Stomach (tissue), 9 donors: ENCODE data around the gene MYBL2. TPM values are rescaled to one million over a fixed set of nuclear protein-coding genes. Genes with fewer than 3 reads are reported as not detected.
"Not testable (repeated sequence)": the region's sequence is repeated elsewhere in the genome, so short reads cannot be mapped to it uniquely, and the experiment has no call there.

Experiments
- DNase-seq, 2 donors: peaks; one replicate each; pipeline versions ENCODE4 v3.0.0 to v3.0.0-alpha.2; 2013 to 2019
- H3K27ac ChIP-seq, 5 donors: fragments of 200-600 bp in 4 of 5; sonication (generic) in 4 of 5; one replicate each; pipeline ENCODE4 v1.5.1; 2013 to 2019; ENCODE audit warnings: mild to moderate bottlenecking in 1 of 5, moderate library complexity in 1 of 5
- H3K27me3 ChIP-seq, 3 donors: fragments of 200-600 bp; sonication (generic); one replicate each; pipeline ENCODE4 v1.5.1; 2017 to 2019; ENCODE audit warnings: mixed run types in 1 of 3
- H3K36me3 ChIP-seq, 4 donors: fragments of 200-600 bp; sonication (generic); 1 replicate in 3 of 4; 2 replicates in 1 of 4; pipeline ENCODE4 v1.5.1; 2016 to 2019
- H3K4me1 ChIP-seq, 4 donors: fragments of 200-600 bp; sonication (generic); one replicate each; pipeline ENCODE4 v1.5.1; 2016 to 2019
- H3K4me3 ChIP-seq, 4 donors: fragments of 200-600 bp; sonication (generic) in 3 of 4; one replicate each; pipeline ENCODE4 v1.5.1; 2016 to 2019; ENCODE audit warnings: mild to moderate bottlenecking in 1 of 4
- H3K9me3 ChIP-seq, 4 donors: fragments of 200-600 bp; sonication (generic); one replicate each; pipeline ENCODE4 v1.5.1; 2016 to 2019
- CTCF ChIP-seq, 7 experiments: fragments of 450-650 bp in 4 of 7; fragments of 200-600 bp in 3 of 7; sonication (generic) in 3 of 7; IDR thresholded peaks; one replicate each; pipeline ENCODE4 v1.5.1; 2016 to 2019; ENCODE audit warnings: antibody characterized with exemption in 7 of 7, control low read depth in 2 of 7, mild to moderate bottlenecking in 1 of 7
- EP300 ChIP-seq: sonication (generic); formaldehyde crosslinking; IDR thresholded peaks from one replicate; pipeline ENCODE4 v1.6.1; 2017; ENCODE audit warnings: antibody characterized with exemption
- POLR2A ChIP-seq, 4 donors: fragments of 450-650 bp; IDR thresholded peaks; one replicate each; pipeline ENCODE4 v1.6.1; 2016; ENCODE audit warnings: antibody characterized with exemption in 4 of 4, control low read depth in 2 of 4, mild to moderate bottlenecking in 1 of 4, moderate library complexity in 1 of 4
- POLR2AphosphoS5 ChIP-seq, 3 donors: sonication (generic); formaldehyde crosslinking; IDR thresholded peaks; one replicate each; pipeline ENCODE4 v1.6.1; 2016; ENCODE audit warnings: antibody characterized with exemption in 3 of 3
- WGBS, 5 donors: extraction: QIAGEN DNeasy Blood & Tissue Kit in 3 of 5; methylation state at CpG; one replicate each; pipeline versions ENCODE4 v1.1.5 to v1.1.7; 2013 to 2018; 5-methylcytosine and 5-hydroxymethylcytosine counted together
- intact Hi-C: fragments of 100-400 bp; cut with DNase I; formaldehyde crosslinking; loops from one replicate; pipeline ENCODE4 v1.15.1; 2023; ENCODE audit warnings: low total_unique reads
- polyA plus RNA-seq, 3 donors: library from polyadenylated mRNA; stranded (reverse); fragments of 200-250 nt; gene quantifications; one replicate each; pipeline ENCODE4 v1.2.3, GENCODE V29; 2013
- total RNA-seq, 5 donors: library from RNA; depleted of rRNA; stranded (reverse); fragments of >200 nt; gene quantifications; one replicate each; pipeline versions ENCODE4 v1.1.0 to v1.2.3, GENCODE V29; 2014 to 2016
- donor health status: healthy with polysubstance abuse.
- donor health status: Bipolar disorder and iron deficiency.
- donor health status: healthy.

Gene MYBL2
- total and polyA plus RNA-seq, 8 donors = 4.1 to 25.1 (median 6.1) TPM

GRCh38 chr20:43650997-43651525 lies 15.9 kb upstream of the MYBL2 start:
- 62 to 85% (median 70%) methylated on average over 3 of the region's 3 CpGs for WGBS, 5 donors
- H3K4me3 ChIP-seq = no peak overlapping the region
- TF ChIP-seq POLR2A (IDR thresholded peaks at IDR 0.05) (no peak), POLR2AphosphoS5 (IDR thresholded peaks at IDR 0.05) (no peak), EP300 (no peak), CTCF (IDR thresholded peaks at IDR 0.05) (no peak)
- H3K9me3 ChIP-seq = no peaks in the 10 kb centered on the region
- H3K4me1 ChIP-seq = peaks cover 0 to 4% (median 0%) of the 10 kb centered on the region in 4 donors
- peaks cover 7 to 28% (median 21%) of the 10 kb centered on the region in 4 donors for H3K36me3 ChIP-seq
- DNase-seq = no peak
- intact Hi-C loops = no loop called here
- no peak overlapping the region for H3K27ac ChIP-seq
- H3K27me3 ChIP-seq = no peaks in the 10 kb centered on the region

- H3K36me3 ChIP-seq = peaks cover under 1 to 21% (median 15%) of the 10 kb centered on the region in 4 donors
- H3K4me1 ChIP-seq, DNase-seq, H3K9me3 ChIP-seq, H3K27ac ChIP-seq, intact Hi-C loops, H3K4me3 ChIP-seq, H3K27me3 ChIP-seq: not testable (repeated sequence)
- 92 to 99% (median 95%) methylated on average over 10 of the region's 10 CpGs for WGBS, 5 donors
These were observed 15.2 kb upstream of the MYBL2 start for GRCh38 chr20:43651650-43652184.

DNA sequence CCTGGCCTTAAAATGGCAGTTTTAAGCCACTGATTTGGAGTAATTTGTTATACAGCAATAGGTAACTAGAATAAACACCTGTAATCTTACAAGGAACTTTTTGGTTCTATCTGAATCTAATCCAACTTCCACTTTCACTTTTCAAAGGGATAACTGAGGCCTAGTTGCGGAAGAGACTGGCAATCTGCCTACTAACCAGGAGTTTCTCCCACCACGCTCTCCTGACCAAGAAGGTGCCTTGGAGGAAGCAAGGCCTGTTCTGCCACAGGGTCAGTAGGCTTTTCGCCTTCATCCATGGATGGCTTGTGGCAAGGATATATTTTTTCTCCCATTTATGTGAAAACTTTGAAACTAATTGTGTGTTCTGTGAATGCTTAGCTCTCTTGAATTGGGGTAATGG lies 12.9 kb upstream of the MYBL2 start:
- H3K9me3 ChIP-seq = no peaks in the 10 kb centered on the region
- no peaks in the 10 kb centered on the region for H3K27me3 ChIP-seq
- intact Hi-C loops = no loop called here
- TF ChIP-seq POLR2A (IDR thresholded peaks at IDR 0.05) (no peak), CTCF (IDR thresholded peaks at IDR 0.05) (no peak), POLR2AphosphoS5 (IDR thresholded peaks at IDR 0.05) (peak in 1 of 3 donors; percentile 65), EP300 (no peak)
- H3K4me3 ChIP-seq = no peak overlapping the region
- no peaks in the 10 kb centered on the region for H3K36me3 ChIP-seq
- peak in 1 of 2 donors; percentile 25 for DNase-seq
- 44 to 83% (median 58%) methylated on average over 3 of the region's 3 CpGs for WGBS, 5 donors
- peaks cover 6 to 16% (median 15%) of the 10 kb centered on the region in 4 donors for H3K4me1 ChIP-seq
- H3K27ac ChIP-seq = peak overlapping the region; percentile 35 to 75 (median 61)

- WGBS, 5 donors = 87 to 96% (median 87%) methylated on average over 5 to 6 of the region's 6 CpGs
- H3K4me3 ChIP-seq, DNase-seq, H3K27me3 ChIP-seq, H3K9me3 ChIP-seq, H3K36me3 ChIP-seq, intact Hi-C loops, H3K27ac ChIP-seq: not testable (repeated sequence)
- peaks cover 6 to 16% (median 15%) of the 10 kb centered on the region in 4 donors for H3K4me1 ChIP-seq
These were observed 11.7 kb upstream of the MYBL2 start for GRCh38 chr20:43655176-43655575.

GRCh38 chr20:43655937-43656336 lies 11.0 kb upstream of the MYBL2 start:
- intact Hi-C loops = no loop called here
- Histone ChIP-seq H3K9me3 (no peaks in the 10 kb centered on the region), H3K36me3 (no peaks in the 10 kb centered on the region), H3K27ac (no peak overlapping the region), H3K4me1 (peaks cover 6 to 16% (median 15%) of the 10 kb centered on the region in 4 donors), H3K4me3 (no peak overlapping the region), H3K27me3 (no peaks in the 10 kb centered on the region)
- no peak for TF ChIP-seq POLR2A (IDR thresholded peaks at IDR 0.05)
- TF ChIP-seq POLR2AphosphoS5 (IDR thresholded peaks at IDR 0.05) = no peak
- TF ChIP-seq CTCF (IDR thresholded peaks at IDR 0.05) = no peak
- no peak for TF ChIP-seq EP300
- no peak for DNase-seq
- WGBS, 5 donors = 72 to 85% (median 82%) methylated on average over 3 of the region's 3 CpGs
